NCI-H2171 treated with DMSO at 0.1 percent for 48 hours (cell line): ENCODE measurements around the gene LPIN1.
"Not testable (repeated sequence)": the region's sequence is repeated elsewhere in the genome, so short reads cannot be mapped to it uniquely, and the experiment has no call there.

ENCODE experiments used
- DNase-seq: peaks from one replicate; lab custom pipeline; 2025; lab: John Stamatoyannopoulos, UW

Gene LPIN1

GRCh38 chr2:11715987-11716652, 30.3 kb upstream of the LPIN1 start:
- DNase-seq = no peak

- no peak for DNase-seq
These were observed 29.6 kb upstream of the LPIN1 start for GRCh38 chr2:11716689-11717321.

GRCh38 chr2:11717623-11718022, 28.8 kb upstream of the LPIN1 start:
- no peak for DNase-seq

GRCh38 chr2:11718606-11719005, 27.8 kb upstream of the LPIN1 start:
- DNase-seq = no peak

- DNase-seq = peak; percentile 31
These were observed 27.0 kb upstream of the LPIN1 start for GRCh38 chr2:11719230-11719977.

GRCh38 chr2:11720752-11721151, 25.7 kb upstream of the LPIN1 start:
- no peak for DNase-seq

GRCh38 chr2:11722292-11723060, 24.0 kb upstream of the LPIN1 start:
- no peak for DNase-seq

GRCh38 chr2:11723061-11723371, 23.4 kb upstream of the LPIN1 start:
- DNase-seq = no peak

GRCh38 chr2:11724151-11724550, 22.3 kb upstream of the LPIN1 start:
- no peak for DNase-seq

GRCh38 chr2:11726384-11726783, 20.0 kb upstream of the LPIN1 start:
- DNase-seq = peak; percentile 69

- DNase-seq = no peak
These were observed 16.8 kb upstream of the LPIN1 start for GRCh38 chr2:11729362-11730212.

GRCh38 chr2:11731214-11731984, 15.0 kb upstream of the LPIN1 start:
- not testable (repeated sequence) for DNase-seq

- no peak for DNase-seq
These were observed 13.8 kb upstream of the LPIN1 start for GRCh38 chr2:11732587-11732986.

- DNase-seq = not testable (repeated sequence)
These were observed 8.6 kb upstream of the LPIN1 start for GRCh38 chr2:11737852-11738251.

GRCh38 chr2:11738589-11739436, 7.6 kb upstream of the LPIN1 start:
- DNase-seq = no peak

- no peak for DNase-seq
These were observed 5.7 kb upstream of the LPIN1 start for GRCh38 chr2:11740723-11741122.

- no peak for DNase-seq
These were observed 4.1 kb upstream of the LPIN1 start for GRCh38 chr2:11742317-11742701.

GRCh38 chr2:11742702-11743357, 3.6 kb upstream of the LPIN1 start:
- DNase-seq = no peak

GRCh38 chr2:11743366-11743765, 3.1 kb upstream of the LPIN1 start:
- DNase-seq = no peak
